Panc1 (cell line): ENCODE results near the gene CAMKK2. TPM values are rescaled to one million over a fixed set of nuclear protein-coding genes. Genes with fewer than 3 reads are reported as not detected.

Source experiments
- ATAC-seq: fragments of 200-7000 bp; cut with Tn5 transposase; 2 replicates; pipeline ENCODE4 v1.9.1; 2020; ENCODE audit warnings: mild to moderate bottlenecking, moderate library complexity
- BruUV-seq: library from RNA; stranded (reverse); fragments of 400-500 nt; replicated peaks from 2 replicates; lab custom pipeline; 2021; lab: Mats Ljungman, UMichigan
- CTCF ChIA-PET: fragments of 300-600 bp; sonication (Branson Sonifier 250); formaldehyde crosslinking; loops from one replicate; lab custom pipeline; 2022; ENCODE audit warnings: antibody characterized with exemption; lab: Charles Lee
- POLR2A ChIA-PET: fragments of 300-600 bp; sonication (Branson Sonifier 250); formaldehyde crosslinking; loops from one replicate; lab custom pipeline; 2022; ENCODE audit warnings: antibody characterized with exemption; lab: Charles Lee
- DNase-seq: peaks from one replicate; pipeline ENCODE4 v3.0.0-alpha.2; 2010; ENCODE audit warnings: low read depth, low spot score
- H3K27ac ChIP-seq: 2 replicates; pipeline ENCODE4 v1.5.1; 2011; ENCODE audit warnings: mild to moderate bottlenecking, low read length, inconsistent platforms
- H3K27me3 ChIP-seq: fragments of 200-500 bp; sonication (Bioruptor generic); 2 replicates; pipeline ENCODE4 v1.6.0; 2014; ENCODE audit warnings: low read length, inconsistent platforms; ENCODE audit not compliant: control insufficient read depth, insufficient read depth
- H3K36me3 ChIP-seq: fragments of 200-500 bp; sonication (Bioruptor generic); 2 replicates; pipeline ENCODE4 v1.5.1; 2014; ENCODE audit warnings: inconsistent platforms, mild to moderate bottlenecking, low read length, moderate library complexity; ENCODE audit not compliant: control insufficient read depth, insufficient read depth
- H3K4me1 ChIP-seq: 2 replicates; pipeline ENCODE4 v1.5.1; 2011; ENCODE audit warnings: inconsistent platforms, mild to moderate bottlenecking, low read length, moderate library complexity; ENCODE audit not compliant: control insufficient read depth, insufficient read depth
- H3K4me3 ChIP-seq, 2 experiments: 2 replicates each; pipeline ENCODE4 v1.5.1; 2011 to 2012; ENCODE audit warnings: low read depth in 2 of 2, low read length in 2 of 2, mild to moderate bottlenecking in 2 of 2, inconsistent platforms in 1 of 2, moderate library complexity in 1 of 2
- H3K9me3 ChIP-seq: fragments of 200-500 bp; sonication (Bioruptor generic); 2 replicates; pipeline ENCODE4 v1.5.1; 2014; ENCODE audit warnings: low read depth, mild to moderate bottlenecking, inconsistent platforms, low read length, moderate library complexity; ENCODE audit not compliant: control insufficient read depth, insufficient read depth
- CTCF ChIP-seq: fragments of 450-650 bp; IDR thresholded peaks from 2 replicates; pipeline ENCODE4 v1.5.1; 2017; ENCODE audit warnings: mild to moderate bottlenecking
- POLR2AphosphoS5 ChIP-seq: IDR thresholded peaks from 2 replicates; pipeline ENCODE4 v1.6.1; 2012; ENCODE audit warnings: mild to moderate bottlenecking, low read depth, low read length, moderate library complexity
- REST ChIP-seq, 2 experiments: IDR thresholded peaks; 2 replicates each; pipeline ENCODE4 v1.6.1; 2011 to 2012; ENCODE audit warnings: low read depth in 2 of 2, control low read depth in 1 of 2, low read length in 1 of 2, mild to moderate bottlenecking in 1 of 2, moderate library complexity in 1 of 2; ENCODE audit not compliant: insufficient read depth in 1 of 2
- SIN3A ChIP-seq: IDR thresholded peaks from 2 replicates; pipeline ENCODE4 v1.6.1; 2012; ENCODE audit warnings: low read depth, mild to moderate bottlenecking, low read length, moderate library complexity, borderline replicate concordance; ENCODE audit not compliant: insufficient read depth
- TCF7L2 ChIP-seq: IDR thresholded peaks from 2 replicates; pipeline ENCODE4 v1.6.1; 2011; ENCODE audit warnings: mild to moderate bottlenecking, low read depth, low read length, inconsistent platforms
- in situ Hi-C: cut with HindIII; loops from 2 replicates; pipeline ENCODE4 v1.10.0; 2016; ENCODE audit warnings: low sequenced_read_pairs, low pct_unique_long_range_greater_than_20kb
- intact Hi-C: fragments of 100-400 bp; cut with micrococcal nuclease; formaldehyde crosslinking; loops from one replicate; pipeline ENCODE4 v1.10.0; 2022; ENCODE audit not compliant: unreplicated experiment
- total RNA-seq: library from RNA; stranded (reverse); gene quantifications from one replicate; pipeline ENCODE4 v1.2.1, GENCODE V29; 2021; ENCODE audit not compliant: unreplicated experiment

The CAMKK2 gene
- total RNA-seq, 1 experiment from 2014 or later = 37.8 TPM

GRCh38 chr12:121288986-121289385 lies 7.5 kb downstream of the CAMKK2 start:
- in situ Hi-C loops = no loop called here
- POLR2A ChIA-PET = no interaction called here
- TF ChIP-seq CTCF = no peak

GRCh38 chr12:121288158-121288845 lies 8.2 kb downstream of the CAMKK2 start:
- Histone ChIP-seq H3K4me1 (no peaks in the 10 kb centered on the region), H3K36me3 (no peaks in the 10 kb centered on the region; the same call in 1 of the 2 replicates), H3K27ac (no peak overlapping the region), H3K4me3 (no peak overlapping the region), H3K27me3 (no peaks in the 10 kb centered on the region), H3K9me3 (no peaks in the 10 kb centered on the region)
- no peak for DNase-seq
- in situ Hi-C loops (no loop called here), intact Hi-C loops (no loop called here)
- TF ChIP-seq CTCF (no peak), REST (IDR thresholded peaks at IDR 0.05; ENCODE audit: insufficient read depth in 1 of 2, low read depth in 2 of 2, low read length in 1 of 2) (no peak), TCF7L2 (no peak), POLR2AphosphoS5 (no peak), SIN3A (no peak)
- POLR2A ChIA-PET = interaction anchor here (0.7 kb wide), 1 partner anchor 22 kb away, joined by 3 read pairs; no protein-coding TSS in a partner anchor
- no TSS peak for BruUV-seq
- ATAC-seq = no peak
- CTCF ChIA-PET = no interaction called here

More at GRCh38 chr12:121288986-121289385, 7.5 kb downstream of the CAMKK2 start:
- no peak for DNase-seq
- no TSS peak for BruUV-seq
- CTCF ChIA-PET = no interaction called here
- H3K27ac ChIP-seq = no peak overlapping the region
- no peaks in the 10 kb centered on the region; the same call in 1 of the 2 replicates for H3K36me3 ChIP-seq
- no peak overlapping the region for H3K4me3 ChIP-seq
- no peaks in the 10 kb centered on the region for H3K27me3 ChIP-seq
- H3K4me1 ChIP-seq = no peaks in the 10 kb centered on the region
- intact Hi-C loops = no loop called here
- H3K9me3 ChIP-seq = no peaks in the 10 kb centered on the region
- ATAC-seq = no peak
